A673 (cell line): ENCODE results near the gene HS6ST3. TPM values are rescaled to one million over a fixed set of nuclear protein-coding genes. Genes with fewer than 3 reads are reported as not detected.

Source experiments
- BruUV-seq: library from RNA; stranded (reverse); fragments of 400-500 nt; replicated peaks from 2 replicates; lab custom pipeline; 2021; lab: Mats Ljungman, UMichigan
- CTCF ChIA-PET: fragments of 300-600 bp; sonication (Branson Sonifier 250); formaldehyde crosslinking; loops from one replicate; lab custom pipeline; 2022; ENCODE audit warnings: antibody characterized with exemption; lab: Charles Lee
- POLR2A ChIA-PET: fragments of 300-600 bp; sonication (Branson Sonifier 250); formaldehyde crosslinking; loops from one replicate; lab custom pipeline; 2022; ENCODE audit warnings: antibody characterized with exemption; ENCODE audit not compliant: low non-redundant PET; lab: Charles Lee
- DNase-seq: peaks from one replicate; pipeline ENCODE4 v3.0.0-alpha.2; 2015; ENCODE audit warnings: low spot score
- H3K27ac ChIP-seq: fragments of 200-600 bp; sonication (generic); 2 replicates; pipeline ENCODE4 v1.5.1; 2016; ENCODE audit warnings: mixed run types, low read depth, mild to moderate bottlenecking, mixed read lengths, antibody characterized with exemption, low read length; ENCODE audit not compliant: poor library complexity, severe bottlenecking
- H3K27me3 ChIP-seq: fragments of 200-600 bp; sonication (generic); replicated peaks from 2 replicates; pipeline ENCODE4 v1.6.1; 2017; ENCODE audit warnings: mixed run types, low read depth, mild to moderate bottlenecking, mixed read lengths, antibody characterized with exemption, low read length; ENCODE audit not compliant: insufficient read depth, poor library complexity
- H3K36me3 ChIP-seq: fragments of 200-600 bp; sonication (generic); 2 replicates; pipeline ENCODE4 v1.6.1; 2016; ENCODE audit warnings: mixed run types, mild to moderate bottlenecking, mixed read lengths, antibody characterized with exemption, low read length; ENCODE audit not compliant: insufficient read depth, poor library complexity, severe bottlenecking
- H3K4me1 ChIP-seq: fragments of 200-600 bp; sonication (generic); 2 replicates; pipeline ENCODE4 v1.6.1; 2017; ENCODE audit warnings: mixed run types, mild to moderate bottlenecking, mixed read lengths, antibody characterized with exemption, low read length; ENCODE audit not compliant: insufficient read depth, poor library complexity, severe bottlenecking
- H3K4me3 ChIP-seq: fragments of 200-600 bp; sonication (generic); 2 replicates; pipeline ENCODE4 v1.5.1; 2016; ENCODE audit warnings: low read depth, mixed run types, mild to moderate bottlenecking, mixed read lengths, low read length; ENCODE audit not compliant: poor library complexity, severe bottlenecking
- H3K9me3 ChIP-seq: fragments of 200-600 bp; sonication (generic); 2 replicates; pipeline ENCODE4 v1.6.1; 2016; ENCODE audit warnings: mixed run types, low read depth, mild to moderate bottlenecking, mixed read lengths, antibody characterized with exemption, low read length; ENCODE audit not compliant: poor library complexity, severe bottlenecking
- CTCF ChIP-seq: fragments of 300-800, 200-600 bp; sonication (generic); conservative IDR thresholded peaks from 2 replicates; pipeline ENCODE4 v1.5.1; 2017; ENCODE audit warnings: low read depth, mild to moderate bottlenecking, antibody characterized with exemption, low read length, moderate library complexity, mixed read lengths
- EZH2 ChIP-seq: fragments of 200-600 bp; sonication (generic); IDR thresholded peaks from 2 replicates; pipeline ENCODE4 v1.6.1; 2017; ENCODE audit warnings: borderline replicate concordance, low read depth, mild to moderate bottlenecking, mixed read lengths, antibody characterized with exemption, low read length; ENCODE audit not compliant: poor library complexity, severe bottlenecking
- intact Hi-C: fragments of 100-400 bp; cut with micrococcal nuclease; formaldehyde crosslinking; loops from one replicate; pipeline ENCODE4 v1.10.0; 2022; ENCODE audit not compliant: unreplicated experiment
- total RNA-seq: library from RNA; stranded (reverse); gene quantifications from 2 replicates; pipeline ENCODE4 v1.2.3, GENCODE V29; 2021

Gene HS6ST3
- total RNA-seq, 1 experiment from 2014 or later = not detected

- DNase-seq = no peak
- ChIA-PET CTCF (no interaction called here), POLR2A (no interaction called here)
- intact Hi-C loops = no loop called here
- Histone ChIP-seq H3K36me3 (no peaks in the 10 kb centered on the region), H3K9me3 (peaks cover 2% of the 10 kb centered on the region), H3K4me3 (no peak overlapping the region), H3K4me1 (no peaks in the 10 kb centered on the region), H3K27ac (no peak overlapping the region), H3K27me3 (no peaks in the 10 kb centered on the region)
- TF ChIP-seq CTCF (no peak), EZH2 (no peak)
- BruUV-seq = no TSS peak
Observed at GRCh38 chr13:96492766-96493165, 402.9 kb downstream of the HS6ST3 start.

GRCh38 chr13:96499656-96500055, 409.7 kb downstream of the HS6ST3 start:
- TF ChIP-seq CTCF = no peak
- TF ChIP-seq EZH2 = no peak
- Histone ChIP-seq H3K27me3 (no peaks in the 10 kb centered on the region), H3K36me3 (no peaks in the 10 kb centered on the region), H3K27ac (no peak overlapping the region), H3K4me3 (no peak overlapping the region), H3K9me3 (no peaks in the 10 kb centered on the region), H3K4me1 (no peaks in the 10 kb centered on the region)
- no peak for DNase-seq
- ChIA-PET POLR2A (no interaction called here), CTCF (no interaction called here)
- intact Hi-C loops = no loop called here
- no TSS peak for BruUV-seq

- no peak overlapping the region for H3K27ac ChIP-seq
- no peaks in the 10 kb centered on the region for H3K36me3 ChIP-seq
- no peaks in the 10 kb centered on the region for H3K4me1 ChIP-seq
- no peaks in the 10 kb centered on the region for H3K9me3 ChIP-seq
- no peak overlapping the region for H3K4me3 ChIP-seq
- no TSS peak for BruUV-seq
- no peaks in the 10 kb centered on the region for H3K27me3 ChIP-seq
- no peak for TF ChIP-seq CTCF
- no peak for TF ChIP-seq EZH2
- no peak for DNase-seq
- CTCF ChIA-PET = no interaction called here
- POLR2A ChIA-PET = no interaction called here
- intact Hi-C loops = no loop called here
Observed at GRCh38 chr13:96500953-96501352, 411.0 kb downstream of the HS6ST3 start.
